ENCODE data around the gene TOX2.

Gene TOX2

DNA sequence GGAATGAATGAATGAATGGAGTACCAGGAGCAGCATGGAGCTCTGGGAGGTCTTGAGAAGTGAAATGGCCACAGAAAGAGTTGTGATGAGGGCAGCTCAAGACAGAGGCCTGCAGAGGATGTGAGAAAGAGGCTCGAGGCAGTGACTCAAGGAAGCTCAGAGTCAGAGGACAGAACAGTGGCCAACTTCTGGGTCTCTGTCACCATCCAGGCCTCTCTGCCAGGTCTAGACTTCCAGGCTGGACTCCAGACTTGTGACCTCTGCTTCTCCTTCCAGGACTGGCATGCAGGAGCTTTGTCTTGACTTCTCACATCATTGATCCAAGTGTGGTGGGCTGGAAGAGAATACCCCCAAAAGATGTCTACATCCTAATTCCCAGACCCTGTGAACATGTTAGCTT is 119.8 kb downstream of the TOX2 start:
- H3K9me3 ChIP-seq (ENCODE audit: control insufficient read depth, insufficient read depth, low read length), result no peaks in the 10 kb centered on the region
- TF ChIP-seq, protein P1, sequence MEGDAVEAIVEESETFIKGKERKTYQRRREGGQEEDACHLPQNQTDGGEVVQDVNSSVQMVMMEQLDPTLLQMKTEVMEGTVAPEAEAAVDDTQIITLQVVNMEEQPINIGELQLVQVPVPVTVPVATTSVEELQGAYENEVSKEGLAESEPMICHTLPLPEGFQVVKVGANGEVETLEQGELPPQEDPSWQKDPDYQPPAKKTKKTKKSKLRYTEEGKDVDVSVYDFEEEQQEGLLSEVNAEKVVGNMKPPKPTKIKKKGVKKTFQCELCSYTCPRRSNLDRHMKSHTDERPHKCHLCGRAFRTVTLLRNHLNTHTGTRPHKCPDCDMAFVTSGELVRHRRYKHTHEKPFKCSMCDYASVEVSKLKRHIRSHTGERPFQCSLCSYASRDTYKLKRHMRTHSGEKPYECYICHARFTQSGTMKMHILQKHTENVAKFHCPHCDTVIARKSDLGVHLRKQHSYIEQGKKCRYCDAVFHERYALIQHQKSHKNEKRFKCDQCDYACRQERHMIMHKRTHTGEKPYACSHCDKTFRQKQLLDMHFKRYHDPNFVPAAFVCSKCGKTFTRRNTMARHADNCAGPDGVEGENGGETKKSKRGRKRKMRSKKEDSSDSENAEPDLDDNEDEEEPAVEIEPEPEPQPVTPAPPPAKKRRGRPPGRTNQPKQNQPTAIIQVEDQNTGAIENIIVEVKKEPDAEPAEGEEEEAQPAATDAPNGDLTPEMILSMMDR (IDR thresholded peaks at IDR 0.05; ENCODE audit: low read depth, low read length, poor library complexity, severe bottlenecking), result no peak
- TF ChIP-seq EZH2phosphoT487 (IDR thresholded peaks at IDR 0.05; ENCODE audit: borderline replicate concordance, low read length), result no peak
- no peaks in the 10 kb centered on the region for H4K20me1 ChIP-seq (ENCODE audit: control insufficient read depth, insufficient read depth, low read depth, low read length)
- no peaks in the 10 kb centered on the region for H3F3A ChIP-seq (ENCODE audit: control insufficient read depth, insufficient read depth)
- H3K9me2 ChIP-seq (replicated peaks; ENCODE audit: control insufficient read depth, low read length), result no peaks in the 10 kb centered on the region
- H3K4me3 ChIP-seq (ENCODE audit: low read length), result no peak overlapping the region
- H3K4me2 ChIP-seq (ENCODE audit: low read length), result no peak overlapping the region
- no peak overlapping the region for H3K27ac ChIP-seq (ENCODE audit: low read depth, low read length)
- no peaks in the 10 kb centered on the region for H3K36me3 ChIP-seq (ENCODE audit: control insufficient read depth, low read length)
- H3K27me3 ChIP-seq (ENCODE audit: control insufficient read depth, low read length), result no peaks in the 10 kb centered on the region; the same call in 1 of the 2 replicates
- no peaks in the 10 kb centered on the region for H3K79me2 ChIP-seq (ENCODE audit: control insufficient read depth, low read length)
- H3K4me1 ChIP-seq (ENCODE audit: control insufficient read depth, low read length), result no peaks in the 10 kb centered on the region

DNA sequence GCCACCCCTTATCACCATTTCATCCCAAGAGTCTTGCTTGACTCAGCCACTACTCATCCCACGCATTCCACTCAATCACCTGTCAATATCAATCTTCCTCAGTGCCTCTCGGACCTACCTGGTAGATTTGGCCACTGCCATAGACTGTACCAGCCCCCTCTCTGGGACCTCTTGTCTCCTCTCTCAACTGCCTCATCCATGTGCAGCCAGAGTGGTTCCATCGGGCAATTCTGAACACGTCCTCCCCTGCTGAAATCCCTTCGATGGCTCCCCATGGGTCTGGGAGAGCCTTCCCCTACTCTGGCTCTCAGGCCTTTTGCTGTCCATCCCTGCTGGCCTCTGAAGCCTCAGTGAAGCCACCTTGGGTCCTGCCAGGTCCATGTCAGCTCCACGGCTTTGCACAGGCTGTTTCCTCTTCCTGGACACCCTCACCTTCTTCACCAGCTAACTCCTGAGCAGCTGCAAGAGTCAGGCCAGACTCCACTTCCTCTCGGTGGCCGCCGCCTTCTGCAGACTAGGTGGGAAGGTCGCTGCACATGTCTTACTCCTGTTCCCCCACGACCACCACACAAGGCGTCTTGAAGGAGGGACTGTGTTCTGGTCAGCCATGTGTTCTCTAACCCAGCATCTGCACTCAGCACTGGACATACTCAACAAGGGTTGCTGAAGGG is 120.4 kb downstream of the TOX2 start:
- Histone ChIP-seq H3K9me2 (replicated peaks; ENCODE audit: control insufficient read depth, low read length) (no peaks in the 10 kb centered on the region), H3K27me3 (ENCODE audit: control insufficient read depth, low read length) (no peaks in the 10 kb centered on the region; the same call in 1 of the 2 replicates), H3F3A (ENCODE audit: control insufficient read depth, insufficient read depth) (no peaks in the 10 kb centered on the region), H3K79me2 (ENCODE audit: control insufficient read depth, low read length) (no peaks in the 10 kb centered on the region), H3K36me3 (ENCODE audit: control insufficient read depth, low read length) (no peaks in the 10 kb centered on the region), H3K9me3 (ENCODE audit: control insufficient read depth, insufficient read depth, low read length) (no peaks in the 10 kb centered on the region), H3K27ac (ENCODE audit: low read depth, low read length) (no peak overlapping the region), H3K4me2 (ENCODE audit: low read length) (no peak overlapping the region), H3K4me1 (ENCODE audit: control insufficient read depth, low read length) (no peaks in the 10 kb centered on the region), H3K4me3 (ENCODE audit: low read length) (no peak overlapping the region), H4K20me1 (ENCODE audit: control insufficient read depth, insufficient read depth, low read depth, low read length) (no peaks in the 10 kb centered on the region)
- TF ChIP-seq EZH2phosphoT487 (IDR thresholded peaks at IDR 0.05; ENCODE audit: borderline replicate concordance, low read length), result no peak
- TF ChIP-seq, protein P1 (IDR thresholded peaks at IDR 0.05; ENCODE audit: low read depth, low read length, poor library complexity, severe bottlenecking), result no peak

GRCh38 chr20:44035924-44036323 is 121.3 kb downstream of the TOX2 start:
- Histone ChIP-seq H3K4me3 (ENCODE audit: low read length) (no peak overlapping the region), H3K27ac (ENCODE audit: low read depth, low read length) (no peak overlapping the region), H3K27me3 (ENCODE audit: control insufficient read depth, low read length) (no peaks in the 10 kb centered on the region; the same call in 1 of the 2 replicates), H3K4me2 (ENCODE audit: low read length) (no peak overlapping the region), H3K4me1 (ENCODE audit: control insufficient read depth, low read length) (no peaks in the 10 kb centered on the region), H4K20me1 (ENCODE audit: control insufficient read depth, insufficient read depth, low read depth, low read length) (no peaks in the 10 kb centered on the region), H3K9me2 (replicated peaks; ENCODE audit: control insufficient read depth, low read length) (no peaks in the 10 kb centered on the region), H3K79me2 (ENCODE audit: control insufficient read depth, low read length) (no peaks in the 10 kb centered on the region), H3F3A (ENCODE audit: control insufficient read depth, insufficient read depth) (no peaks in the 10 kb centered on the region), H3K36me3 (ENCODE audit: control insufficient read depth, low read length) (no peaks in the 10 kb centered on the region), H3K9me3 (ENCODE audit: control insufficient read depth, insufficient read depth, low read length) (no peaks in the 10 kb centered on the region)
- TF ChIP-seq, protein P1 (IDR thresholded peaks at IDR 0.05; ENCODE audit: low read depth, low read length, poor library complexity, severe bottlenecking), result no peak
- no peak for TF ChIP-seq EZH2phosphoT487 (IDR thresholded peaks at IDR 0.05; ENCODE audit: borderline replicate concordance, low read length)
